Type B pancreatic cell (in vitro differentiated cells): Measurements from ENCODE around the gene NPTX2. TPM values are rescaled to one million over a fixed set of nuclear protein-coding genes. Genes with fewer than 3 reads are reported as not detected.
"Not testable (repeated sequence)": the region's sequence is repeated elsewhere in the genome, so short reads cannot be mapped to it uniquely, and the experiment has no call there.

Experiments
- DNase-seq: peaks from one replicate; pipeline ENCODE4 v3.0.0; 2021; ENCODE audit warnings: mixed read lengths; ENCODE audit not compliant: unreplicated experiment; ENCODE audit errors: extremely low spot score
- H3K27ac Mint-ChIP-seq: 2 replicates; pipeline ENCODE4 v1.8.0; 2021; ENCODE audit warnings: mild to moderate bottlenecking, mixed read lengths
- H3K27me3 Mint-ChIP-seq: 2 replicates; pipeline ENCODE4 v1.8.0; 2021; ENCODE audit warnings: mixed read lengths
- H3K36me3 Mint-ChIP-seq: 2 replicates; pipeline ENCODE4 v1.8.0; 2021; ENCODE audit warnings: mixed read lengths
- H3K4me1 Mint-ChIP-seq: one replicate; pipeline ENCODE4 v1.8.0; 2021; ENCODE audit warnings: mixed read lengths; ENCODE audit not compliant: unreplicated experiment
- H3K4me3 Mint-ChIP-seq: 2 replicates; pipeline ENCODE4 v1.8.0; 2021; ENCODE audit warnings: mild to moderate bottlenecking, mixed read lengths
- H3K9me3 Mint-ChIP-seq: 2 replicates; pipeline ENCODE4 v1.8.0; 2021; ENCODE audit warnings: mixed read lengths
- total RNA-seq: library from RNA; stranded (reverse); gene quantifications from 2 replicates; pipeline ENCODE4 v1.2.1, GENCODE V29; 2021; ENCODE audit warnings: low replicate concordance
- TF ChIP-seq, protein P1 (sequence below): fragments of 200-600 bp; sonication (generic); conservative IDR thresholded peaks from 2 replicates; pipeline ENCODE4 v1.5.0; 2021; ENCODE audit warnings: antibody characterized with exemption, mild to moderate bottlenecking

NPTX2 gene
- total RNA-seq, 1 donor from 2014 or later = 14.2 TPM

DNA sequence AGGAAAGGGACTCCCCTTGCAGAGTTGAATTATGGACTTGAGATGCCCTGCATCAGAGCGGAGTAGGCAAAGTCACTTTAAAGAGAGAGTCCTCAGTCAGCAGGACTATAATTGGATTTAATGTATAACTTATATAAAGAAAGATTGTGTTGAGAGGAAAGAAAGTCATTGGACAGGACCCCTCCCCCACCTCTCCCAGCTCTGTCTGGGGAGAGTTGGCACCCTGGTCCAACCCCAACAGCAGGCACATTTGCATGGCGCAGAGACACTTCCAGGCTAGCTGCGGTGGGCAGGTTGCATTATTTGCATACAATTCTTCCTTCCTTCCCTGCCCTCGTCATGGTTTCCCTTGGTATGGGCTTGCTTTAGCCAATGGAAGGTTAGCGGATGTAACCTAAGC lies 46.1 kb upstream of the NPTX2 start:
- Mint-ChIP-seq H3K4me1 (no peaks in the 10 kb centered on the region), H3K4me3 (no peak overlapping the region), H3K9me3 (peaks cover 9% of the 10 kb centered on the region), H3K27ac (no peak overlapping the region), H3K27me3 (peaks cover 4% of the 10 kb centered on the region), H3K36me3 (no peaks in the 10 kb centered on the region)
- DNase-seq = no peak
- TF ChIP-seq, protein P1, sequence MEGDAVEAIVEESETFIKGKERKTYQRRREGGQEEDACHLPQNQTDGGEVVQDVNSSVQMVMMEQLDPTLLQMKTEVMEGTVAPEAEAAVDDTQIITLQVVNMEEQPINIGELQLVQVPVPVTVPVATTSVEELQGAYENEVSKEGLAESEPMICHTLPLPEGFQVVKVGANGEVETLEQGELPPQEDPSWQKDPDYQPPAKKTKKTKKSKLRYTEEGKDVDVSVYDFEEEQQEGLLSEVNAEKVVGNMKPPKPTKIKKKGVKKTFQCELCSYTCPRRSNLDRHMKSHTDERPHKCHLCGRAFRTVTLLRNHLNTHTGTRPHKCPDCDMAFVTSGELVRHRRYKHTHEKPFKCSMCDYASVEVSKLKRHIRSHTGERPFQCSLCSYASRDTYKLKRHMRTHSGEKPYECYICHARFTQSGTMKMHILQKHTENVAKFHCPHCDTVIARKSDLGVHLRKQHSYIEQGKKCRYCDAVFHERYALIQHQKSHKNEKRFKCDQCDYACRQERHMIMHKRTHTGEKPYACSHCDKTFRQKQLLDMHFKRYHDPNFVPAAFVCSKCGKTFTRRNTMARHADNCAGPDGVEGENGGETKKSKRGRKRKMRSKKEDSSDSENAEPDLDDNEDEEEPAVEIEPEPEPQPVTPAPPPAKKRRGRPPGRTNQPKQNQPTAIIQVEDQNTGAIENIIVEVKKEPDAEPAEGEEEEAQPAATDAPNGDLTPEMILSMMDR = no peak

DNA sequence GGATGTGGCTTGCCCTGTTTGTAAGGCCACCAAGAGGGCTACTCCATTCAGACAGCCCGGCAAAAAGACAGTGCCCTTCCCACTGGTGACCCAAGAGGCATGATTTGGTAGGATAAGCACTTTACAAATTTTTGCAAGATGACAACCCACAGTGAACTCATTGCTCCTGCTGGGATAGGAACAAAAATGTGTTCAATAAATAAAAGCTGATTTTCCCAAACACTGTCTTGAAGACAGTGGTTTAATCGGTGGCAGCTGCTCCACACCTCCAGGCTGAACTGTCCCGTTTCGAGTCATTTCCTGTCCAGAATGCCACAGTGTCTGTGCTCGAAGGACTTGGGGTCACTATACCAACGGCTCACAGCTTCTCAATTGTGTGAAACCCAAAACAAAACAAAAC lies 45.1 kb upstream of the NPTX2 start:
- no peak for DNase-seq
- Mint-ChIP-seq H3K4me3 (no peak overlapping the region), H3K9me3 (peaks cover 10% of the 10 kb centered on the region), H3K4me1 (no peaks in the 10 kb centered on the region), H3K36me3 (no peaks in the 10 kb centered on the region), H3K27me3 (peaks cover 4% of the 10 kb centered on the region), H3K27ac (no peak overlapping the region)
- TF ChIP-seq, protein P1 = no peak

DNA sequence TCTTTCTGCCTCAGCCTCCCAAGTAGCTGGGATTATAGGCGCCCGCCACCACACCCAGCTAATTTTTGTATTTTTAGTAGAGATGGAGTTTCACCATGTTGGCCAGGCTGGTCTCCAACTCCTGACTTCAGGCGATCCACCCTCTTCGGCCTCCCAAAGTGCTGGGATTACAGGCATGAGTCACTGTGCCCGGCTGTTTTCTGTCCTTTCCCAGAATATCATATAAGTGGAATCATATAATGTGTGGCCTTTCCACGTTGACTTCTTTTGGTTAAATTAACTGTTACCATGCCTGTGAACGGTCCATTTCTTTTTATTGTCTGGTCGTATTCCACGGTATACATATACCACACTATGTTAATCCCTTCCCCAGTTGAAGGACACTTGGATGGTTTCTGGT lies 44.4 kb upstream of the NPTX2 start:
- H3K36me3 Mint-ChIP-seq, H3K27ac Mint-ChIP-seq, H3K27me3 Mint-ChIP-seq, H3K4me1 Mint-ChIP-seq, DNase-seq, H3K4me3 Mint-ChIP-seq: not testable (repeated sequence)
- peaks cover 10% of the 10 kb centered on the region for H3K9me3 Mint-ChIP-seq

DNA sequence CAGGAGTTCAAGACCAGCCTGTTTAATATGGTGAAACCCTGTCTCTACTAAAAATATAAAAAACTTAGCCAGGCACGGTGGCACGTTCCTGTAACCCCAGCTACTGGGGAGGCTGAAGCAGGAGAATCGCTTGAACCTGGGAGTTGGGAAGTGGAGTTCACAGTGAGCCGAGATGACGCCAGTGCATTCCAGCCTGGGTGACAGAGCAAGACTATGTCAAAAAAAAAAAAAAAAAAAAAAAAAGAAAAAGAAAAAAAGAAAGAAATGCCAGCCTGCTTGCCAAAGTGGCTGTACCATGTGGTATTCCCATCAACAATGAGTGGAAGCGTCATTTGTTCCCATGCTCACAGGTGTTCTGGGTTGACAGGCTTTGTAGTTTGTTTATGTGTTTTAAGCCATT lies 43.3 kb upstream of the NPTX2 start:
- Mint-ChIP-seq H3K4me1 (no peaks in the 10 kb centered on the region), H3K36me3 (no peaks in the 10 kb centered on the region), H3K27ac (no peak overlapping the region), H3K27me3 (no peaks in the 10 kb centered on the region), H3K4me3 (no peak overlapping the region), H3K9me3 (peaks cover 10% of the 10 kb centered on the region)
- DNase-seq = no peak
- TF ChIP-seq, protein P1 = no peak

DNA sequence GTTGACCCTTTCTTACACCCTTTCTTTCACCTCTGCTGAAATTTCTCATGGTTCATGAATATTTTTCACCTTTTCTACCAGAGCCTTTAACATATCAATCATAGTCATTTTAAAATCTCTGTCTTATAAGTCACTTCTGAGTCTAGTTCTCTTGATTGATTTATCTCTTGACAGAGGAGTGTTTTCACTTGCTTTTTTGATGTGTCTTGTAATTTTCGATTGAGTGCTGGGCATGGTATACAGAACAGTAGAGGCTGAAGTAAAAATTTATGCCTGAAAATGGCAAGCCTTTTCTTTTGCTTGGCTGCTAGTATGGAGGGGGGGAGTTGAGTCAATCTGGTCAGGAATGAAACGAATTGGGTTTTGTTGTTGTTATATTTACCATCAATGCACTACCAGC lies 41.2 kb upstream of the NPTX2 start:
- Mint-ChIP-seq H3K4me3 (no peak overlapping the region), H3K4me1 (no peaks in the 10 kb centered on the region), H3K36me3 (no peaks in the 10 kb centered on the region), H3K9me3 (peaks cover 10% of the 10 kb centered on the region), H3K27me3 (peaks cover 8% of the 10 kb centered on the region), H3K27ac (no peak overlapping the region)
- TF ChIP-seq, protein P1 = no peak
- no peak for DNase-seq

DNA sequence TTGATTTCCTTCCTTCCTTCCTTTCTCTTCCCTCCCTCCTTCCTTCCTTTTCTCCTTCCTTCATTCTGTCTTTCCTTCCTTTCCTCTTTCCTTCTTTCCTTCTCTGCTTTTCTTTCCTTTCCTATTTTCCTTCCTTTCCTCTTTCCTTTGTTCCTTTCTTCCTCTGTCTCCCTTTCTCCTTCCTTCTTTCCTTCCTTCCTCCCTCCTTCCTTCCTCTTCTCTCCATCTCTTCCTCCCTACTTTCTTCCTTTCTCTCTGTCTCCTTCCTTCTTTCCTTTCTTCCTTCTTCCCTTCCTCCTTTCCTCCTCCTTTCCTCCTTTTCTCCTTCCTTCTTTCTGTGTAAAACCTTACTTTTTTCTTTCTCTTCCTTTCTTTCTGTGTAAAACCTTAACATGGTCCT lies 32.3 kb upstream of the NPTX2 start:
- no peak overlapping the region for H3K27ac Mint-ChIP-seq
- peaks cover 34% of the 10 kb centered on the region for H3K27me3 Mint-ChIP-seq
- H3K4me3 Mint-ChIP-seq = no peak overlapping the region
- TF ChIP-seq, protein P1 = no peak
- no peaks in the 10 kb centered on the region for H3K4me1 Mint-ChIP-seq
- peaks cover 5% of the 10 kb centered on the region for H3K9me3 Mint-ChIP-seq
- no peak for DNase-seq
- no peaks in the 10 kb centered on the region for H3K36me3 Mint-ChIP-seq
